Mucosa of descending colon (tissue), 3 donors: Measurements from ENCODE around the gene QSOX2. TPM values are rescaled to one million over a fixed set of nuclear protein-coding genes. Genes with fewer than 3 reads are reported as not detected.
"Not testable (repeated sequence)": the region's sequence is repeated elsewhere in the genome, so short reads cannot be mapped to it uniquely, and the experiment has no call there.

ENCODE experiments used
- ATAC-seq: fragments of 200-7000 bp; cut with Tn5 transposase; one replicate; pipeline ENCODE4 v1.9.1; 2020; ENCODE audit warnings: mild to moderate bottlenecking, moderate library complexity
- DNase-seq, 3 donors: peaks; one replicate each; pipeline ENCODE4 v3.0.0-alpha.2; 2020
- H3K36me3 ChIP-seq: fragments of 200-600 bp; one replicate; pipeline ENCODE4 v1.8.0; 2021; ENCODE audit warnings: low read depth, mild to moderate bottlenecking
- H3K4me1 ChIP-seq: fragments of 200-600 bp; one replicate; pipeline ENCODE4 v1.8.0; 2021; ENCODE audit warnings: low read depth, mild to moderate bottlenecking
- H3K4me3 ChIP-seq: fragments of 200-600 bp; one replicate; pipeline ENCODE4 v1.8.0; 2021; ENCODE audit warnings: mild to moderate bottlenecking
- H3K9me3 ChIP-seq: fragments of 200-600 bp; one replicate; pipeline ENCODE4 v1.8.0; 2021; ENCODE audit warnings: mild to moderate bottlenecking
- CTCF ChIP-seq: fragments of 200-600 bp; IDR thresholded peaks from one replicate; pipeline ENCODE4 v1.8.0; 2022; ENCODE audit warnings: antibody characterized with exemption, mild to moderate bottlenecking
- intact Hi-C, 2 donors: fragments of 100-400 bp; cut with DNase I in 1 of 2; cut with micrococcal nuclease in 1 of 2; formaldehyde crosslinking; loops; one replicate each; pipeline versions ENCODE4 v1.11.0 to v1.11.1; 2022; cut with DNase I, micrococcal nuclease
- total RNA-seq, 3 donors: library from RNA; stranded (reverse); fragmentation: NEBNext Ultra II Directional in 2 of 3; extraction: Animal tissue kit (Norgen Biotek cat#: 25700) in 2 of 3; gene quantifications; one replicate each; pipeline versions ENCODE4 v1.2.1 to v1.2.4, GENCODE V29; 2021 to 2023
- donor health status: DM: no; HTN: no; CAD: no; lungs with moderate emphysema.
- donor health status: DM: no; HTN: no; CAD: no.
- donor health status: DM: no; HTN: yes; CAD: no.

QSOX2 gene
- total RNA-seq, 3 donors from 2014 or later: 6.1 to 8.1 (median 7.1) TPM

GRCh38 chr9:136237486-136238341 is 7.9 kb downstream of the QSOX2 start:
- peaks cover 11% of the 10 kb centered on the region for H3K4me1 ChIP-seq
- no peak overlapping the region for H3K4me3 ChIP-seq
- DNase-seq: no peak
- H3K9me3 ChIP-seq: no peaks in the 10 kb centered on the region
- no peak for TF ChIP-seq CTCF
- no peaks in the 10 kb centered on the region for H3K36me3 ChIP-seq
- no peak for ATAC-seq
- intact Hi-C loops: no loop called here

- peaks cover 11% of the 10 kb centered on the region for H3K4me1 ChIP-seq
- DNase-seq, intact Hi-C loops, H3K9me3 ChIP-seq, H3K36me3 ChIP-seq, ATAC-seq, H3K4me3 ChIP-seq: not testable (repeated sequence)
Measured at GRCh38 chr9:136236471-136237410, 8.9 kb downstream of the QSOX2 start.

GRCh38 chr9:136235709-136236455 is 9.7 kb downstream of the QSOX2 start:
- Histone ChIP-seq H3K4me3 (no peak overlapping the region), H3K4me1 (peaks cover 11% of the 10 kb centered on the region), H3K9me3 (no peaks in the 10 kb centered on the region), H3K36me3 (no peaks in the 10 kb centered on the region)
- DNase-seq: no peak
- intact Hi-C loops: no loop called here
- ATAC-seq: no peak
- TF ChIP-seq CTCF: no peak

GRCh38 chr9:136235171-136235570 is 10.4 kb downstream of the QSOX2 start:
- no peak for TF ChIP-seq CTCF
- ATAC-seq (no peak), DNase-seq (no peak)
- H3K36me3 ChIP-seq: no peaks in the 10 kb centered on the region
- H3K9me3 ChIP-seq: no peaks in the 10 kb centered on the region
- H3K4me1 ChIP-seq: peaks cover 11% of the 10 kb centered on the region
- H3K4me3 ChIP-seq: no peak overlapping the region
- intact Hi-C loops: no loop called here

- intact Hi-C loops: no loop called here
- no peaks in the 10 kb centered on the region for H3K9me3 ChIP-seq
- no peak for DNase-seq
- H3K4me3 ChIP-seq: no peak overlapping the region
- peaks cover 6% of the 10 kb centered on the region for H3K4me1 ChIP-seq
- no peak for TF ChIP-seq CTCF
- no peak for ATAC-seq
- H3K36me3 ChIP-seq: no peaks in the 10 kb centered on the region
Measured at GRCh38 chr9:136234597-136234996, 11.0 kb downstream of the QSOX2 start.
